Central memory CD8-positive, alpha-beta T cell (primary cell): ENCODE measurements around the gene ZFAND6.

Experiments
- ATAC-seq: fragments of 150-1000 bp; cut with Tn5 transposase; replicated peaks from 2 replicates; pipeline ENCODE4 v1.10.0; 2022; ENCODE audit warnings: mild to moderate bottlenecking, moderate FRiP score, moderate number of reproducible peaks; ENCODE audit not compliant: poor library complexity, severe bottlenecking; ENCODE audit errors: extremely low read depth
- DNase-seq, 2 donors: peaks; one replicate each; pipeline ENCODE4 v3.0.0; 2021; ENCODE audit warnings: low spot score in 2 of 2
- H3K27ac Mint-ChIP-seq: one replicate; pipeline ENCODE4 v1.8.0; 2022; ENCODE audit warnings: low read depth, mild to moderate bottlenecking, moderate library complexity, mixed read lengths
- H3K27me3 Mint-ChIP-seq: one replicate; pipeline ENCODE4 v1.8.0; 2022; ENCODE audit warnings: mixed read lengths
- H3K36me3 Mint-ChIP-seq: one replicate; pipeline ENCODE4 v1.8.0; 2022; ENCODE audit warnings: mild to moderate bottlenecking, moderate library complexity, mixed read lengths; ENCODE audit not compliant: insufficient read depth
- H3K4me1 Mint-ChIP-seq: one replicate; pipeline ENCODE4 v1.8.0; 2022; ENCODE audit warnings: mixed read lengths
- H3K4me3 Mint-ChIP-seq: one replicate; pipeline ENCODE4 v1.8.0; 2022; ENCODE audit warnings: mild to moderate bottlenecking, moderate library complexity, mixed read lengths
- H3K9me3 Mint-ChIP-seq: one replicate; pipeline ENCODE4 v1.8.0; 2022; ENCODE audit warnings: mixed read lengths

ZFAND6 gene

GRCh38 chr15:80170596-80170995 lies 111.1 kb downstream of the ZFAND6 start:
- H3K36me3 Mint-ChIP-seq, result no peaks in the 10 kb centered on the region
- no peaks in the 10 kb centered on the region for H3K4me1 Mint-ChIP-seq
- DNase-seq (no peak), ATAC-seq (no peak)
- no peaks in the 10 kb centered on the region for H3K9me3 Mint-ChIP-seq
- no peak overlapping the region for H3K4me3 Mint-ChIP-seq
- H3K27ac Mint-ChIP-seq, result no peak overlapping the region
- H3K27me3 Mint-ChIP-seq, result no peaks in the 10 kb centered on the region

DNA sequence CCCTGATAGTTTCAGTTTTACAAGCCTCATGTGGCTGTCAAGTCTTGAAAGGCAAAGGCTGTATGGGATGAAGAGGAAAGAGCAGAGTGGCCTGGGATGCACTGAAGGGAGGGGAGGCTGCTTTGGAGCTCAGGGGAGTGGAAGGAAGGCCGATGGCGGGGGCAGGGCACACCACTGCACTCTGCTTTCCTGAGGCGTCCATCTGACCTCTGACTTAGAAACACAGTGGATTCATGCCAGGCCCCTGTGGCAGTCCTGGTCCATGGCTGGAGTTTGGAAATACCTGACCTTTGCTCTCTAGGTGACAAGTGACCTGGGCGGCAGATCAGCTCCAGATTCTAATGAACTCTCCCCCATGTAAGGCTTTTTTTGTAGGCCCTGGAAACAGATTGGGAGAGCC lies 112.3 kb downstream of the ZFAND6 start:
- H3K27ac Mint-ChIP-seq, result no peak overlapping the region
- ATAC-seq (no peak), DNase-seq (no peak)
- no peaks in the 10 kb centered on the region for H3K9me3 Mint-ChIP-seq
- H3K4me3 Mint-ChIP-seq, result no peak overlapping the region
- H3K4me1 Mint-ChIP-seq, result no peaks in the 10 kb centered on the region
- no peaks in the 10 kb centered on the region for H3K36me3 Mint-ChIP-seq
- H3K27me3 Mint-ChIP-seq, result no peaks in the 10 kb centered on the region

DNA sequence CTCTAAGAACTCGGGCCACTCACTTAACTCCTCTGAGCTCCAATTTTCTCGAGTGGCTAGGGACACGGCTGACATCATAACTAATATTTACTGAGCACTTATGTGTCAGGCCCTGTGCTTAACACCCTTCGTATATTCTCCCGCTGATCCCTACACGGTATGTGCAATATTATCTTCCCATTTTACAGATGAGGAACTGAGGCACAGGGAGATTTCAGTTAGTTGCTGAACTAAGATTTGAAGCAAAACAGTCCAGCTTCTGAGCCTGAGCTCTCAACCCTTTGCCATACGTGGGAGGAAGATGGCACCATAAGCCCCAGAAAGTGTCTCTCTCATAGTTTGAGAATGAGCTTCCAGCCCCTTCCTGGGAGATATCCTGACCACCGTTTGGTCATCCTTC lies 112.9 kb downstream of the ZFAND6 start:
- H3K9me3 Mint-ChIP-seq, result no peaks in the 10 kb centered on the region
- H3K4me1 Mint-ChIP-seq, result no peaks in the 10 kb centered on the region
- DNase-seq (no peak), ATAC-seq (no peak)
- no peaks in the 10 kb centered on the region for H3K36me3 Mint-ChIP-seq
- H3K4me3 Mint-ChIP-seq, result no peak overlapping the region
- no peak overlapping the region for H3K27ac Mint-ChIP-seq
- no peaks in the 10 kb centered on the region for H3K27me3 Mint-ChIP-seq

DNA sequence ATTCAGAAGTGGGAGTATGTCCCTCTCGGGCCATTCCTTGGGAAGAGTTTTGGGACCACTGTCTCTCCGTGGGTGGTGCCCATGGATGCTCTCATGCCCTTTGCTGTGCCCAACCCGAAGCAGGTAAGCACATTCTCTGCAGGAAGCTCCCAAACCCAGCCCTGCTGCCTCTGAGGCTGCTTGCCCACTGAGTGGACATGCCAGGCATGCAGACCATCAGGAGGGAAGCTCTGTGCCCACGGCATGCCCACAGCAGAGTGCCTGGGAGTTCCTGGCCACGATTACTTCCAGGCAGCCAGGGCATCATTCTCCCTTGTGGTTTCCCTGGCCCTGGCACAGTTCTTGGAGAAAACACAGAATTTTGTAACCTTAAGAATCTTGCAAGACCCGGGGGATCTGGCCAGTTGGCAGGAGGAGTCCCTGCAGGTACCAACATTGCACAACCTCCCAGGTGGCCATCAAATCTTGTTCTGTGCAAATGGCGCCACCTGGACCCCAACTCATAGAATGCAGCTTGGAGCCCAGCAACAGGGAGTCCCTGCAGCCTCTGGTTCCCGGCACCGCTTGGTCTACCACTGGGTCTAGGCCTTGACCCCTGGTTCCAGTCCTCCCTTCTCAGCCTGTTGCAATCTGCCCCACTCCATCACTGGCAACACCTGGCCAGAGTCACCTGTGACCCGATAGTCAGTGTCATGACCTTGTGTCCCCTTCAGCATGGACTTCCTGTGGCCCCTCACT lies 113.7 kb downstream of the ZFAND6 start:
- H3K36me3 Mint-ChIP-seq, result no peaks in the 10 kb centered on the region
- DNase-seq (peak; percentile 56 to 57), ATAC-seq (peak; percentile 60)
- H3K9me3 Mint-ChIP-seq, result no peaks in the 10 kb centered on the region
- H3K4me1 Mint-ChIP-seq, result no peaks in the 10 kb centered on the region
- no peak overlapping the region for H3K27ac Mint-ChIP-seq
- no peak overlapping the region for H3K4me3 Mint-ChIP-seq
- no peaks in the 10 kb centered on the region for H3K27me3 Mint-ChIP-seq

- ATAC-seq (no peak), DNase-seq (no peak)
- H3K36me3 Mint-ChIP-seq, result no peaks in the 10 kb centered on the region
- H3K4me1 Mint-ChIP-seq, result no peaks in the 10 kb centered on the region
- H3K9me3 Mint-ChIP-seq, result no peaks in the 10 kb centered on the region
- no peaks in the 10 kb centered on the region for H3K27me3 Mint-ChIP-seq
- no peak overlapping the region for H3K4me3 Mint-ChIP-seq
- peak overlapping the region; percentile 58 for H3K27ac Mint-ChIP-seq
Observed at GRCh38 chr15:80174017-80174746, 114.7 kb downstream of the ZFAND6 start.

DNA sequence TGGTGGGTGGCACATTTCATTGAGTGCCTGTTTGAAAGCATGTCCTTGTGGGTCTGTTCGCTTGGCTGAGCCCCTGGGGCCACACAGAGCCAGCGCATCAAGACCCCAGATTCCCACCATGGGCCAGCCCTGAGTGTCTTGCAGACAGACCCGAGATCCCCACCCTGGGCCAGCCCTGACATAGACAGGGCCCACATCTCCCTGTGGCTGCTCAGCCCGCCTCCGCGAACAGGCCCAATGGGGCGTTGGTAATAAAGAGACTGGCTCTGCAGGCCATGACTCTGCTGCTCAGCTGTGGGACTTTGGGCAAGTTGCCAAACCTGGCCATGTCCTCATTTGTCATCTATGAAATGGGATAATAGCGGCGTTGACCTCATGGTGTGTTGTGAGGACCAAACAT lies 116.0 kb downstream of the ZFAND6 start:
- Mint-ChIP-seq H3K9me3 (no peaks in the 10 kb centered on the region), H3K36me3 (no peaks in the 10 kb centered on the region), H3K4me3 (no peak overlapping the region), H3K27me3 (no peaks in the 10 kb centered on the region), H3K27ac (no peak overlapping the region), H3K4me1 (no peaks in the 10 kb centered on the region)
- ATAC-seq (no peak), DNase-seq (no peak)

- H3K27ac Mint-ChIP-seq, result no peak overlapping the region
- H3K27me3 Mint-ChIP-seq, result no peaks in the 10 kb centered on the region
- no peaks in the 10 kb centered on the region for H3K9me3 Mint-ChIP-seq
- H3K36me3 Mint-ChIP-seq, result no peaks in the 10 kb centered on the region
- DNase-seq, result no peak
- ATAC-seq, result no peak
- H3K4me3 Mint-ChIP-seq, result no peak overlapping the region
- H3K4me1 Mint-ChIP-seq, result no peaks in the 10 kb centered on the region
Observed at GRCh38 chr15:80176443-80176842, 117.0 kb downstream of the ZFAND6 start.

DNA sequence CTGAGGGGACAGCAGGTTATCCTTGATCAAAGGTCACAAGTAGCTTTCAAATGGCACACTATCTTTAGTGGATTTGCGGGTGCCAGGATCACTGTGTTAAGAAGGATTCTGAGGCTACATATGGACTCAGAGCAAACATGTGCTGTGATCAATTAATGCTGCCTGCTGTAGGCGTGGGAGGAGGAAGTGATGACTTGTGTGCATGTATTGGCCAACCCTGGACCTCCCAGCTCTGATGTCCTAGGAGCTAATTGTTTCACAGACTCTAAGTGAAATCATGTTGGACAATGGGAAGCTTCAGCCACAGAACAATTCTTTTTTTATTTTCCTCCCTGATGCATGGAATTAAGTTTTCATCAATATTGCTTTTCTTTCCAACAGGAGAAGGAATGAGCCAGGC lies 117.7 kb downstream of the ZFAND6 start:
- no peaks in the 10 kb centered on the region for H3K9me3 Mint-ChIP-seq
- DNase-seq (no peak), ATAC-seq (no peak)

GRCh38 chr15:80179025-80179759 lies 119.7 kb downstream of the ZFAND6 start:
- ATAC-seq, result no peak
- no peaks in the 10 kb centered on the region for H3K36me3 Mint-ChIP-seq
- H3K9me3 Mint-ChIP-seq, result no peaks in the 10 kb centered on the region
- H3K27ac Mint-ChIP-seq, result no peak overlapping the region
- no peaks in the 10 kb centered on the region for H3K27me3 Mint-ChIP-seq
- DNase-seq, result no peak
- H3K4me1 Mint-ChIP-seq, result no peaks in the 10 kb centered on the region
- H3K4me3 Mint-ChIP-seq, result no peak overlapping the region

More for the DNA sequence above, 117.7 kb downstream of the ZFAND6 start:
- no peak overlapping the region for H3K27ac Mint-ChIP-seq
- no peaks in the 10 kb centered on the region for H3K27me3 Mint-ChIP-seq
- no peak overlapping the region for H3K4me3 Mint-ChIP-seq
- H3K4me1 Mint-ChIP-seq, result no peaks in the 10 kb centered on the region
- H3K36me3 Mint-ChIP-seq, result no peaks in the 10 kb centered on the region

GRCh38 chr15:80179935-80180334 lies 120.5 kb downstream of the ZFAND6 start:
- ATAC-seq (no peak), DNase-seq (no peak)
- Mint-ChIP-seq H3K4me1 (no peaks in the 10 kb centered on the region), H3K27me3 (no peaks in the 10 kb centered on the region), H3K36me3 (no peaks in the 10 kb centered on the region), H3K4me3 (no peak overlapping the region), H3K27ac (no peak overlapping the region), H3K9me3 (no peaks in the 10 kb centered on the region)

DNA sequence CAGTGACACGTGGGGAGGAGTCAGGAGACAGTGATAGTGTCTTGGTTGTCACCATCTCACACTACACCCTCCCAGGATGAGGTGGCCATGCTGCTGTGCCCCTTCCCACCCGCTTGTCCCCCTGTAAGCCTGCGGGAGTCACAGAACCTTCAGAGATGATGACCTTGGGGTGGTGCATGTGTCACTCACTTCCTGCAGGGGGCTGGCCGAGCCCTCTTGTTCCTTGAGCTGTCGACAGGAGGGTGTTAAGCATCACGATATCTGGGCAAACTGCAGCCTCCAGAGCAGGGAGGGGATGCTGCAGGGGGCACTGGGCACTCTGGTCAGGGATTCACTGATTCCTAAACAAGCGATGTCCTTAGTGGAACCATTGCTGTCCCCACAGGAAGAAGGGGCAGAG lies 121.0 kb downstream of the ZFAND6 start:
- no peaks in the 10 kb centered on the region for H3K36me3 Mint-ChIP-seq
- no peaks in the 10 kb centered on the region for H3K9me3 Mint-ChIP-seq
- ATAC-seq (no peak), DNase-seq (no peak)
- H3K27ac Mint-ChIP-seq, result no peak overlapping the region
- no peaks in the 10 kb centered on the region for H3K4me1 Mint-ChIP-seq
- H3K4me3 Mint-ChIP-seq, result no peak overlapping the region
- no peaks in the 10 kb centered on the region for H3K27me3 Mint-ChIP-seq

GRCh38 chr15:80180986-80181385 lies 121.5 kb downstream of the ZFAND6 start:
- ATAC-seq (no peak), DNase-seq (no peak)
- no peaks in the 10 kb centered on the region for H3K9me3 Mint-ChIP-seq
- no peaks in the 10 kb centered on the region for H3K27me3 Mint-ChIP-seq
- H3K36me3 Mint-ChIP-seq, result no peaks in the 10 kb centered on the region
- H3K27ac Mint-ChIP-seq, result no peak overlapping the region
- no peak overlapping the region for H3K4me3 Mint-ChIP-seq
- no peaks in the 10 kb centered on the region for H3K4me1 Mint-ChIP-seq
